ENCODE measurements around the gene ATG16L1. TPM values are rescaled to one million over a fixed set of nuclear protein-coding genes. Genes with fewer than 3 reads are reported as not detected.

ATG16L1 gene
- polyA plus RNA-seq, 1 donor (not counting 4 experiments of a cell fraction or from before 2014, with no cell fraction given) = 38.5 TPM

DNA sequence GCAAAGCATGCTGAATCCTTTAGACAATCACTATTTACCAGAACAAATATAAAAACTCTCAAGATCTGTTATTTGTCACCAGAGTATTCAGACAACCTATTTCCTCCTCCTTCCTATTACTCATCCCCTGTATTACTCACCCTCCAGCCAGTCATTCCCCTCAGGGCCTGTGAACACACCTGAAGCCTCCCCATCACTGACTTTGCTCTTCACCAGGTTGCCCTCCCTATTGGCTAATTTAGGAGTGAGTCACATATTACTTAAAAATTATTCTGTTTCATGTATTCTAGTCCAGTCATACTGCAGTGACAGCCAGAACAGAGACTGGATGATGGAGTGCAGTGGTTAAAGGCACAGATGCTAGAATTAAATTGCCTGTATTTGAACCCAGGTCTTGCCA, 3.7 kb upstream of the ATG16L1 start:
- H3K79me2 ChIP-seq (ENCODE audit: control insufficient read depth, insufficient read depth, low read length) = peaks cover 13% of the 10 kb centered on the region
- FAIRE-seq = peak; percentile 79
- DNase-seq (ENCODE audit: low read depth, low spot score) = peak; percentile 97
- peaks cover 22% of the 10 kb centered on the region for H3K4me1 ChIP-seq (ENCODE audit: control insufficient read depth, extremely low read depth, insufficient read depth, low read length)
- peak overlapping the region; percentile 45 for H3K9ac ChIP-seq (ENCODE audit: control insufficient read depth, extremely low read depth, insufficient read depth, low read length)
- no peaks in the 10 kb centered on the region for H4K20me1 ChIP-seq (ENCODE audit: control insufficient read depth, extremely low read depth, insufficient read depth, low read length)
- H3K9me3 ChIP-seq (ENCODE audit: control insufficient read depth, low read depth, low read length) = no peaks in the 10 kb centered on the region
- H3K9me1 ChIP-seq (ENCODE audit: control insufficient read depth, extremely low read depth, insufficient read depth, low read length) = no peaks in the 10 kb centered on the region
- peak overlapping the region; percentile 78 for H3K4me2 ChIP-seq (ENCODE audit: control insufficient read depth, extremely low read depth, insufficient read depth, low read depth, low read length)
- H3K36me3 ChIP-seq (ENCODE audit: control insufficient read depth in 2 of 2, extremely low read depth in 1 of 2, insufficient read depth in 2 of 2, low read length in 2 of 2) = no peaks in the 10 kb centered on the region
- H3K4me3 ChIP-seq (ENCODE audit: control insufficient read depth in 2 of 3, extremely low read depth in 1 of 3, insufficient read depth in 2 of 3, low read depth in 1 of 3, low read length in 3 of 3) = no peak overlapping the region
- peak overlapping the region; percentile 91 for H3K27ac ChIP-seq (ENCODE audit: control insufficient read depth, insufficient read depth, low read length)
- no peaks in the 10 kb centered on the region for H3K27me3 ChIP-seq (ENCODE audit: control insufficient read depth, extremely low read depth, insufficient read depth, low read length)
- dilution Hi-C loops (cut with MboI; ENCODE audit: extremely low pct_ligation_motif_present, low sequenced_read_pairs) = loop anchor here (25.0 kb wide), 1 partner anchor 385 kb away; the partner anchor contains the start of gene SNORC
- H2AFZ ChIP-seq (ENCODE audit: control insufficient read depth, low read length) = no peak overlapping the region
- TF ChIP-seq, protein P1, sequence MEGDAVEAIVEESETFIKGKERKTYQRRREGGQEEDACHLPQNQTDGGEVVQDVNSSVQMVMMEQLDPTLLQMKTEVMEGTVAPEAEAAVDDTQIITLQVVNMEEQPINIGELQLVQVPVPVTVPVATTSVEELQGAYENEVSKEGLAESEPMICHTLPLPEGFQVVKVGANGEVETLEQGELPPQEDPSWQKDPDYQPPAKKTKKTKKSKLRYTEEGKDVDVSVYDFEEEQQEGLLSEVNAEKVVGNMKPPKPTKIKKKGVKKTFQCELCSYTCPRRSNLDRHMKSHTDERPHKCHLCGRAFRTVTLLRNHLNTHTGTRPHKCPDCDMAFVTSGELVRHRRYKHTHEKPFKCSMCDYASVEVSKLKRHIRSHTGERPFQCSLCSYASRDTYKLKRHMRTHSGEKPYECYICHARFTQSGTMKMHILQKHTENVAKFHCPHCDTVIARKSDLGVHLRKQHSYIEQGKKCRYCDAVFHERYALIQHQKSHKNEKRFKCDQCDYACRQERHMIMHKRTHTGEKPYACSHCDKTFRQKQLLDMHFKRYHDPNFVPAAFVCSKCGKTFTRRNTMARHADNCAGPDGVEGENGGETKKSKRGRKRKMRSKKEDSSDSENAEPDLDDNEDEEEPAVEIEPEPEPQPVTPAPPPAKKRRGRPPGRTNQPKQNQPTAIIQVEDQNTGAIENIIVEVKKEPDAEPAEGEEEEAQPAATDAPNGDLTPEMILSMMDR (optimal IDR thresholded peaks at IDR 0.05 in 1 of 3, IDR thresholded peaks at IDR 0.05 in 1 of 3, conservative IDR thresholded peaks at IDR 0.05 in 1 of 3; ENCODE audit: extremely low read depth in 1 of 3, insufficient read depth in 2 of 3, low read length in 3 of 3) = no peak

DNA sequence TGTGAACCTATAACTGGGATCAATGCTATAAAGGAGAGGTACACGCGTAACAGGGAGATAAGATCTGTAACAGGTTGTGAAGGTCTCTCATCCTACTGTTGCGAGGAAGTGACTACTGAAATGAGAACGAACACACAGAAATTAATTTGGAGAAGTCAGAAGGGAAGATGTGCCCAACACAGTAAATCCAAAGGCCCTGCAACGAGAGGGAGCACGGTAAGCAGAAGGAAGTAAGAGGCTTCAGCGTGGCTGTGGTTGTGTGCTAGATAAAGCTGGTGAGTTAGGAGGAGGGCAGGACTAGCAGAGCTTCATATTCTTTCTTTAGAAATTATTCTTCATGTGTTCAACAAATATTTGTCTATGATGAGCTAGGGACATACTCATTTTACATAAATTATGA, 2.5 kb upstream of the ATG16L1 start:
- no peak overlapping the region for H3K4me2 ChIP-seq (ENCODE audit: control insufficient read depth, extremely low read depth, insufficient read depth, low read depth, low read length)
- FAIRE-seq = no peak
- no peak overlapping the region for H2AFZ ChIP-seq (ENCODE audit: control insufficient read depth, low read length)
- no peaks in the 10 kb centered on the region for H3K9me1 ChIP-seq (ENCODE audit: control insufficient read depth, extremely low read depth, insufficient read depth, low read length)
- DNase-seq (ENCODE audit: low read depth, low spot score) = no peak
- dilution Hi-C loops (cut with MboI; ENCODE audit: extremely low pct_ligation_motif_present, low sequenced_read_pairs) = loop anchor here (25.0 kb wide), 1 partner anchor 387 kb away; the partner anchor contains the start of gene SNORC
- H3K9ac ChIP-seq (ENCODE audit: control insufficient read depth, extremely low read depth, insufficient read depth, low read length) = no peak overlapping the region
- no peak overlapping the region for H3K27ac ChIP-seq (ENCODE audit: control insufficient read depth, insufficient read depth, low read length)
- no peaks in the 10 kb centered on the region for H3K9me3 ChIP-seq (ENCODE audit: control insufficient read depth, low read depth, low read length)
- no peak overlapping the region for H3K4me3 ChIP-seq (ENCODE audit: control insufficient read depth in 2 of 3, extremely low read depth in 1 of 3, insufficient read depth in 2 of 3, low read depth in 1 of 3, low read length in 3 of 3)
- H3K4me1 ChIP-seq (ENCODE audit: control insufficient read depth, extremely low read depth, insufficient read depth, low read length) = peaks cover 35% of the 10 kb centered on the region
- no peak for TF ChIP-seq EZH2 (IDR thresholded peaks at IDR 0.05; ENCODE audit: low read length)
- TF ChIP-seq, protein P1 (optimal IDR thresholded peaks at IDR 0.05 in 1 of 3, IDR thresholded peaks at IDR 0.05 in 1 of 3, conservative IDR thresholded peaks at IDR 0.05 in 1 of 3; ENCODE audit: extremely low read depth in 1 of 3, insufficient read depth in 2 of 3, low read length in 3 of 3) = no peak
- H3K27me3 ChIP-seq (ENCODE audit: control insufficient read depth, extremely low read depth, insufficient read depth, low read length) = no peaks in the 10 kb centered on the region
- H3K36me3 ChIP-seq (ENCODE audit: control insufficient read depth in 2 of 2, extremely low read depth in 1 of 2, insufficient read depth in 2 of 2, low read length in 2 of 2) = no peaks in the 10 kb centered on the region
- H3K79me2 ChIP-seq (ENCODE audit: control insufficient read depth, insufficient read depth, low read length) = peaks cover 25% of the 10 kb centered on the region
- peaks cover under 1% of the 10 kb centered on the region for H4K20me1 ChIP-seq (ENCODE audit: control insufficient read depth, extremely low read depth, insufficient read depth, low read length)

Measured in keratinocyte (primary cell).